ENCODE results near the gene FTCD.

DNA sequence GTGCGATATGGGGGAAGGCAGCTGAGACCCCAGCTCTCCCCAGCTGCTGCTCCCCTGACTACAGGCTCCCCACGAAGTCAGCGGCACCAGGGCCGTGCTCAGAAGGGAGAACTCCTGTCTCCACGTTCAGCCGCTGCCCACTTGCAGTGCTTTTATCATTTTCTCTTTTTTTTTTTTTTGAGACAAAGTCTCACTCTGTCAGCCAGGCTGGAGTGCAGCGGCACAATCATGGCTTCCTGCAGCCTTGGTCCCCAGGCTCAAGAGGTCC is 933 bp upstream of the FTCD start:
- TF ChIP-seq, protein P1, sequence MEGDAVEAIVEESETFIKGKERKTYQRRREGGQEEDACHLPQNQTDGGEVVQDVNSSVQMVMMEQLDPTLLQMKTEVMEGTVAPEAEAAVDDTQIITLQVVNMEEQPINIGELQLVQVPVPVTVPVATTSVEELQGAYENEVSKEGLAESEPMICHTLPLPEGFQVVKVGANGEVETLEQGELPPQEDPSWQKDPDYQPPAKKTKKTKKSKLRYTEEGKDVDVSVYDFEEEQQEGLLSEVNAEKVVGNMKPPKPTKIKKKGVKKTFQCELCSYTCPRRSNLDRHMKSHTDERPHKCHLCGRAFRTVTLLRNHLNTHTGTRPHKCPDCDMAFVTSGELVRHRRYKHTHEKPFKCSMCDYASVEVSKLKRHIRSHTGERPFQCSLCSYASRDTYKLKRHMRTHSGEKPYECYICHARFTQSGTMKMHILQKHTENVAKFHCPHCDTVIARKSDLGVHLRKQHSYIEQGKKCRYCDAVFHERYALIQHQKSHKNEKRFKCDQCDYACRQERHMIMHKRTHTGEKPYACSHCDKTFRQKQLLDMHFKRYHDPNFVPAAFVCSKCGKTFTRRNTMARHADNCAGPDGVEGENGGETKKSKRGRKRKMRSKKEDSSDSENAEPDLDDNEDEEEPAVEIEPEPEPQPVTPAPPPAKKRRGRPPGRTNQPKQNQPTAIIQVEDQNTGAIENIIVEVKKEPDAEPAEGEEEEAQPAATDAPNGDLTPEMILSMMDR (IDR thresholded peaks at IDR 0.05): no peak
- no peak for TF ChIP-seq POLR2A (IDR thresholded peaks at IDR 0.05)

Measured in uterus (tissue), 2 donors.